GM21619 (cell line): ENCODE measurements around the gene ZNF541.
"Not testable (repeated sequence)": the region's sequence is repeated elsewhere in the genome, so short reads cannot be mapped to it uniquely, and the experiment has no call there.

Source experiments
- ATAC-seq: cut with Tn5 transposase; IDR thresholded peaks from one replicate; pipeline ENCODE4 v1.9.1; 2021; ENCODE audit not compliant: unreplicated experiment

ZNF541 gene

DNA sequence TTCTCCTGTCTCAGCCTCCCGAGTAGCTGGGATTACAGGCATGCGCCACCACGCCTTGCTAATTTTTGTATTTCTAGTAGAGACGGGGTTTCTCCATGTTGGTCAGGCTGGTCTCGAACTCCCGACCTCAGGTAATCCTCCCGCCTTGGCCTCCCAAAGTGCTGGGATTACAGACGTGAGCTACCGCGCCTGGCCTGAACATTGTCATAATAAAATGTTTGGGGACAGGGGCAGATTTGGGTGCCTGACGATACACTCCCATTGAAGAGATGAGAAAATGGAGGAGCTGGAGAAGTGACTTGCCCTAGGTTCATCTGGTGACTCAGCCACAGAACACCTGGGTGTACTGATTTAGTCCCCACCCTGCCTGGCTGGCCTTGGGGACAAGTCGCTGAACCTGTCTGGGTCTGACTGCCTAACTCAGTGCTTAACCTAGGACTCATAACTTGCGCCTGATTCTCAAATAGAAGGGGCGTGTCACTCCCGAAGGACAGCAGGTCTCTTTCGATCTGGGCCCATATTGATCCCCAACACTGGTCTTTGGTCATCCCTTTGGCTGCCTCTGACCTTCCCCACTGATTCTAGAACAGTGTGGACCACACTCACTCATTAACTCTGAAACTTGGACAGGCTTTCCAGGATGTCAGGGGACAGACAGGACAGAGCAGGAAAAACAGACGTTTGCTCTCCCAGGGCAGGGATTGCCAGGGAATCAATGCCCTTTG, 28.4 kb upstream of the ZNF541 start:
- ATAC-seq: no peak

DNA sequence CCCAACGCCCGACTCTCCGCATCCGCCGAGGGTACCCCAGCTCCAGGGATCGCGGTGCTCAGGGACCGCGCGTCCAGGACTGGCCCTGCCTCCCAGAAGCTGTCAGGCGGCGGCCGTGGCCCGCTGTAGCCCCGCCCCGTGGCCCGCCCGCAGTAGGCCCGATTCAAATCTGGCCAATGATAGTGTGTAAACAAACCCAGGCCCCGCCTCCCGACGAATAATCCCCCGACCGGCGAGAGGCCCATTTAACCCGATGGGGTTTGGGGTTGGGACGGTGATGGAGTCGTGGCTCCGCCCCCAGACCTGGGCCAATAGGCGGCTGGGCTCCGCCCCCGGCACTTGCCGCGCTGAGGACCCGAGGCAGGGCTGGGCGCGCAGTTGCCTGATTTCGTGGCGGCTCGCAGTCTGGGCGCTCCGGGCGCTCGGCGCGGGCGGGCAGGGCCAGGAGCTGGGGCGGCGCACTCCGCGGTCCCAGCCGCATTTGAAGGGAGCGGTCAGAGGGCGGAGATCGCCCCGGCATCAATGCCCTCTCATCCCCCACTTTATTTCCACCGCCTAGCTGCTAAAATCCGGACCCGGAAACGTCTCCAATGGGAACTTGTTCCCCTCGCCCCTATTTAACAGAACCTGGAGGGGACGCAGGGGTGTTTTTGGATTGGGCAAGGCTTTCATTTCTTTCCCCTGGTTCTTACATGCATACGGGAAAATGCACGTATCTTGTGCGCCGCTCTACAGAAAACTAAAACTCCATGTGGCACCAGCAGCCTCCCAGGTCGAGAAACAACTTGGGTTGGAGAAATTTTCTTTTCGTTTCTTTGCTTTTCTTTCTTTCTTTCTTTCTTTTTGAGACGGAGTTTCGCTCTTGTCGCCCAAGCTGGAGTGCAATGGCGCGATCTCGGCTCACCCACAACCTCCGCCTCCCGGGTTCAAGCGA, 27.6 kb upstream of the ZNF541 start:
- peak; percentile 91 for ATAC-seq

DNA sequence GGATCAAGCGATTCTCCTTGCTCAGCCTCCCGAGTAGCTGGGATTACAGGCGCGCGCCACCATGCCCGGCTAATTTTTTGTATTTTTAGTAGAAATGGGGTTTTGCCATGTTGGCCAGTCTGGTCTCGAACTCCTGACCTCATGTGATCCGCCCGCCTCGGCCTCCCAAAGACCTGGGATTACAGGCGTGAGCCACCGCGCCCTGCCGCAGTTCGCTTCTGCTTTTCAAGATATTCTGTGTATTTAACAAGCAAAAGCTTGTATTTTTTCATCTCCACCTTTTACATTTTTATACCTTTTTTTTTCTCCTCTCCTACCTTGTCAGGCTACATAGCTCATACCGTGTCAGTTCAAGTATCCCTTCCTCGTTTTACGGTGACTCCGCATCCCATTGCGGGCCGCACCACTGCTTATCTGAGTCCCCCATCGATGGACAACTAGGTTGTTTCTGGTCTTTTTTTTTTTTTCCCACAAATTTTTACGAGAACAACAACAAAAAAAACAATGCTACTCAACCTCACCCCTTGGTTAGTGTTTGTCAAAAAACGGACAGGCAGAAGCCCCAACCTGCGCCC, 26.8 kb upstream of the ZNF541 start:
- ATAC-seq: not testable (repeated sequence)

DNA sequence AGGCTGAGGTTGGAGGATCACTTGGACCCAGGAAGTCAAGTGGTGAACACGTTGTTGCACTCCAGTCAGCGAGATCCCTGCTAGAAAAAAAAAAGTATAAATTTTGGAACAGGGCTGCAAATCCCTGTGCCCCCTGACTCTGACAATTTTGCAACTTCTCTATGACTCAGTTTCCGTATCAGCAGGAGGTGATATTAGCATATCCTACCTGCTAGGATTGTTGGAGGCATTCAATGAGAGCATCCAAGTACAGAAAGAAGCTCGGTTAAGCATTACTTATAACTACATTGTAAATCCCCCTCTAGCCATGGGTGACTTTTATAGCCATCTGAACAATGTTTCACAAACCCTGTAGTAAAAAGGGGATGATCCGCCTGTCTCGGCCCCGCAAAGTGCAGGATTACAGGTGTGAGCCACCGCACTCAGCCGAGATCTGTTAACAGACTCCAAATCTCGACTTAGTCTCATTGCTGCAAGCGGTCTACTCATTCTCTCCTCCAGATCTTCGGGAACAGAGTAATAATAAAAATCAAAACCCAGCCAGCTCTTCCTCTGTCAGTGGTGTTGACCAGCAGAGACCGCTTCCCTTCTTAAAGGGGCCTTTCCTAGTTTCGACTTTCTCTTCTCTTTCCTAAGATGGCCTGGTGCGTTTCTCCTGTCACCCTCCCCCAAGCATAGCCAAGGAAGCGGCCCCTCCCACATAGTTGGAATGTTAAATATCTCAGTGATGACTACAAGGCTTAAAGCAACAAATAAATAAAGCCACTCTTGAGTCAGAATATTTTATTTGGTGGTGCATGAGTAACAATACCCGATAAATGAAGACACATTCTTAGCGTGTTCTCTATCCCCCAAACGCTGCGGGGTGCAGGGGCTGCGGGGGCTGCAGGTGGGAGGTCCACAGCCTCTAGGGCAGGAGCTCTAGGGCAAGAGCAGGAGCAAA, 25.7 kb upstream of the ZNF541 start:
- ATAC-seq: no peak

DNA sequence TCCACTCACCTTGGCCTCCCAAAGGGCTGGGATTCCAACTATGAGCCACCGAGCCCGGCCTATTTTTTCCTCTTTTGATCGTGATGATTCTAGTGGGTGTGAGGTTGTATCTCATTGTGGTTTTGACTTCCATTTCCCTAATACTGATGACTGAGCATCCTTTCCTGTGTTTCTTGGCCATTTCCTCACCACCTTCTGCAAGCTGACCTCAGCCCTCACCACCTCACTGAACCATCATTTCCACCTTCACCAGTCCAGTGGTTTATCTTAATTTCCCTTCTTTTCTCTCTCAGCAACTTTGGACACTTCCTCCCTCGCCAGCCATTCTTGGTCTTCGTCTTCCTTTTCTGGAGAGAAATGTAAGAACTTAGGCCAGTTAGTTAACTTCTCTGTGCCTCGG, 23.0 kb upstream of the ZNF541 start:
- no peak for ATAC-seq

DNA sequence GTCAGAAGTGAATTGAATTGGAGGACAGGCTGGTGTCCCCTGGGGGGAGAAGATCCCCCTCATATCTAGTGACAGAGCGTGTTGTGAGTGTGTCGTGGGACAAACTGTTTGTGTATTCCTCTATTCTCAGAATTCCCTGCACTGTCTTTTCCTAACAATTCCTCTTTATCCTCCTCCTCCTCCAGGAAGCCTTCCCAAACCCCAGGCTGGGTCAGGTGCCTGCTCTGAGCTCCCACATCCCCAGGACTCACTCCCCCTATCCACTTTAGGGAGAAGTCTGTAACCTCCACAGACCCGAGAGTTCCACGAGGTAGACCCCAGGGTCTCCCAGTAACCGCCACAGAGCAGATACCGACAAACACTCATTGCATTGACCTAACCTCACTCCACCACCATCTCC, 20.9 kb upstream of the ZNF541 start:
- ATAC-seq: no peak

DNA sequence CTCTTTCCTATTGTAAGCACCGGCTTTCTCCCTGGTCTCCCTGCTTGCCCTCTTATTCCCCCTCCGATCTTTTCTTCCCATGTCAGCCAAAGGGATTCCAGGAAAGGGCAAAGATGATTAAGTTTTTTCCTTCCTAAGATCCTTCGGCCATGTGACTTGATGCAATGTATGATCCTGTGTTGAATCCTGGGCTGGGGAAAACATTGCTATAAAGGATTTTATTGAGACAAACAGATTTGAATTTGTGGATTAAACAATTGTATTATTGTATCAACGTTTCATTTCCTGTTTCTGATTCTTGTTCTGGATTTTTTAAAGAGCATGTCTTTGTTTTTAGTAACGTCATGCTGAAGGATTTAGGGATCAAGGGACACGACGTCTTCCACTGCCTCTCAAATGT, 16.9 kb upstream of the ZNF541 start:
- no peak for ATAC-seq

DNA sequence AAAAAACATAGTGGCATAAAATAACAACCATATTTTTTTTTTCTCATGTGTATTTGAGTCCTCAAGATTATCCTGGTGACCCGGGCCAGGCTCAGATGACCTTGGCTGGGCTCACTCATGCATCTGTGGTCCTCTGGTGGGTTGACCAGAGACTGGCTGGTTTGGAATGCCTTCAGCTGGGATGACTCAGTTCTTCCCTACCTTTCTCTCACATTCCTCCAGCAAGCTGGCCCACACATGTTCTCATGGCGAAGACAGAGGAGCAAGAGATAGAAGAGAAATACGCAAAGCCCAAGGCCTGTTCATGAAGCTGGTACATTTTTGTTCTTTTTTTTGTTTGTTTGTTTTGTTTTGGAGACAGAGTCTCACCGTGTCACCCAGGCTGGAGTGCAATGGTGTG, 14.3 kb upstream of the ZNF541 start:
- no peak for ATAC-seq

DNA sequence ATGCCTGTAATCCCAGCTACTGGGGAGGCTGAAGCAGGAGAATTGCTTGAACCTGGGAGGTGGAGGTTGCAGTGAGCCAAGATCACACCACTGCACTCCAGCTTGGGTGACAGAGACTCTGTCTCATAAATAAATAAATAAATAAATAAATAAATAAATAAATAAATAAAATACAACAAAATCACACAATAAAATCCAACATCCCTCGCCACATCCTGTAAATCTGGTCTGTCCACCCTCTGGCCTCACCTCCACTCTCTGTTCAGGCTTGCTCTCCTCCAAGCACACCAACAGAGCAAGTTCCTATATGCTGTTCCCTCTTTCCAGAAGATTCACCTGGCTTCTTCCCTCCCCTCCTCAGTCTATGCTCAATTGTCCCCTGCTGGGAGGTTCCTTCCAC, 10.2 kb upstream of the ZNF541 start:
- ATAC-seq: not testable (repeated sequence)

DNA sequence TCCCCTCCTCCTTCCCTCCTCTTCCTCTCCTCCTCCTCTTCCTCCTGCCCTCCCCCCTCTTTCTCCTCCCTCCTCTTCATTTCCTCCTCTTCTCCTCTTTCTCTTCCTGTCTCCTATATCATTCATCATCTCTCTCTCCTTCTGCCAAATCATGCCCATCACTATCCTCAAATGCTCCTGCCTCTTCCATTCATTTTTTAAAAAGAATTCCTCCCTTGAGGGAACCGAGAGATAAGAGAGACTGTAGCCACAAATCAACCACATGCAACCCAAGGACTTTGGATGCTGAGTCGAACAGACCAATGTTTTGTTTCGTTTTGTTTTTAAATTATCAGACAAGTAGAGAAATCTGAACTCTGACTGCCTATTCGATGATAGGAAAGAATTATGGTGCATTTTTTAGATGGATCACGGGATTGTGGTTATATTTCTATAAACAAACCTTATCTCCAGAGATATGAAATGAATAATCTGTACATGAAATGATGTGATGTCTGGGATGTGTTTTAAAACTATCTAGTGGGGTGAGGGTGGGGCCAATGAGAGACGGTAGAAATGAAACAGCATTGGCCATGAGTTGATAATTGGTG, 9.5 kb upstream of the ZNF541 start:
- no peak for ATAC-seq

DNA sequence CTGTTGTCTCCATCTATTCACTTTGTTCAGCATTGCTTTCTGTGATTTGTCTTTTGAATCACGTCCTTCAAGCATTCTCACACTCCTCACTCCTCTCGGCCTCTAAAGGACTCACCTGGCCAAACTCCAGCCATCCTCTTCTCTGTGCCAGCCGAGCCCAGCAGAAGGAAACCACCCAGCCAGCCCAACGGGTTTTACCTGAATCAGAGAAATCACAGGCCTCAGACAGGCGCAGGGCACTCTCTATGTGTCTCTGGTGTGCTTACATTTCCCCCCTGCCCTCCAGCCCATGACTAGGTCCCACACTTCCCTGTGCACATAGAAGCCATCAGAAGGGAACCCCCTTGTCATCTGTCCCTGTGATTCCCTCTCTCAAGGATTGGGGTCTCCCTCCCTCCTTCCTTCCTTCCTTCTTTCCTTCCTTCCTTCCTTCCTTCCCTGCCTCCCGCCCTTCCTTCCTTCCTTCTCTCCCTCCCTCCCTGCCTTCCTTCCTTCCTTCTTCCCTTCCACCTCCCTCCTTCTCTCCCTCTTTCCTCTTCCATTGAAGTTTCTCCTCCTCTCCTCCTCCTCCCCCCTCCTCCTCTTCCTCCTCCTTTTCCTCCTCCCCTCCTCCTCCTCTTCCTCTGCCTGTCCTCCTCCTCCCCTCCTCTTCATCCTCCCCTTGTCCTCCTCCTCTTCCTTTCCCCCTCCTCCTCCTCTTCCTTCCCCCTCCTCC, 8.8 kb upstream of the ZNF541 start:
- no peak for ATAC-seq

DNA sequence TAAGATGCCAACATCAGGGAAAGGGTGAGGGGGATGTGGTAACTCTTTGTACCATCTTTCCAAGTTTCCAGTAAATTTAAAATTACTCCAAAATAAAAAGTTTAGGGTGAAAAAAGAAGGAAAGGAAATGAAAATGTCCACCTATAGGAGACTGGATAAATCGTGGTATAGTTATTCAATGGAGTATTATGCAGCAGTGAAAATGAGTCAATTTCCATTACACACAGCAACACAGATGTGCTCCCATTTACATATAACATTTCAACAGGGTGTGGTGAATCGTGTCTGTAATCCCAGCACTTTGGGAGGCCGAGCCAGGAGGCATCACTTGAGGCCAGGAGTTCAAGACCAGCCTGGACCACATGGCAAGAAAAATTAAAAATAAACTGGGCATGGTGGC, 7.4 kb upstream of the ZNF541 start:
- ATAC-seq: no peak

DNA sequence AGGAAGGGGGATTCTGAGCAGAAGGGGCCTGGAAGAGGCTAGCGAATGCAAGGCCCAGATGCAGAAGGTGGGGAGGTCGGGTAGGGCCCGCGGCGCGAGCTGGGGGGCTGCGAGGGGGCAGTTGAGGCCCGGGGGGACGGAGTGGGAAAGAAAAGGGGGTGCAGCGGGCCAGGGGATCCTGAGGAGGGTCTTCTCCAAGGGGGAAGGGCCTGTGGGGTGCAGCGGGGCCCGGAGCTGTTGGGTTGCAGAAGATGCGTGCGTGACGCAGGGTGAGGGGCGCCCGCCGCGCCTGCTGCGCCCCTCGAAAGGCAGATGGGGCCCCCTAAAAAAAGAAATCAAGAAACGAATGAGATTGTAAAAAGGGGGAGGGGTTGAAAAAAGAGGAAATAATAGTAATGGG, 313 bp downstream of the ZNF541 start:
- ATAC-seq: no peak

DNA sequence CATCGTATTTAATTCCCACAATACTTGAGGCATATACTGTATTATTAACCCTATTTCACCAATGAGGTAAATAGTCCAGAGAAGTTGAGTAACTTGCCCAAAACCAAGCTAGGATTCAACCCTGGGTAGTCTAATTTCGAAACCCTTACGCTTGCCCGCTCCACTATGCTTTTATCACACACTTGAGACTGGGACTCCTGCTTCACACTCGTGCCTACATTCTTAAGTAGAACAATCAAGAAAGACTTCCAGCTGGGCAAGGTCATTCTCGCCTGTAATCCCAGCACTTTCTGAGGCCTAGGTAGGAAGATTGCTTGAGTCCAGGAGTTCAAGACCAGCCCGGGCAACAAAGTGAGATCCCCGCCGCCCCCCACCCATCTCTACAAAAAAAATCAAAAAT, 3.6 kb downstream of the ZNF541 start:
- ATAC-seq: no peak

DNA sequence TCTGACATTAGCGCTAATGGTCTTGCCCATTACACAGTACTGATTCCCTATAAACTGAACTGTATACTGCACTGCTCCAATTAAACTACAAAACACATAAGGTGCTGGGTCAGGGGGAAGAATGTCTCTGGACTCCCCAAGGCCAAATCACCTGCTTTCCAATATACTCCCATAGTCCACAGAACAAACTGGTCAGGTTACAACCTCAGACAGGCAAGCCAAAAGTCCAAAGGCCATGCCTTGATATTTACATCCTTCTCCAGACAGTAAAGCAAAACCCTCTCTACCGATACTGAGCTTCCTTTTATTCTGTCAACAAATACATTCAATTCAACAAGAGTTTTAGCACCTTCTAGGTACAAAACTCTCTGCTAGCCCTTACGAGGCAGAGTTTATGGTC, 8.9 kb downstream of the ZNF541 start:
- no peak for ATAC-seq

DNA sequence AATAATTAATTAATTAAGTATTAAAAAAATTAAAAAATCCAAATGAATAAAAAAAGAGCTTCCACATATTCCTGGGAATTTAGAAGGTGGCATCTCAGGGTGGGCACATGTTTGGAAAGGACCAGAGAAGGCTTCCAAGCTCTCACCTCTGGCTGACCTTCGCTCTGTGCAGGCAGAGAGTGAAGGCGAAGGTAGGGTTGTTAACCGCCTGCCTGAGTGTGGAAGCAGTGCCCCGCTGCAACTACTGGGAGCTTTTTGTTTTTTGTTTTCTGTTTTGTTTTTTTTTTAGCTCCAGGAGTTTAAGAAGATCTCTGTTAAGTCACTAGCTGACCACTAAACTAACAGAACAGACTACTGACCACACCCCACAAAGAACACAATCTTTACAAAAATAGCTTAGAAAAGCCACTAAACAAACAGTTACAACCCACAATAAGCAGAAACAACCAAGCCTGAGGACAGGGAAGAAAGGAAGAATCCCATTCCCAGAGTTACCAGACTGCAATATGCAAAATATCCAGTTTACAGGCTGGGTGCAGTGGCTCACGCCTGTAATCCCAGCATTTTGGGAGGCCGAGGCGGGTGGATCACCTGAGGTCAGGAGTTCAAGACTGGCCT, 11.4 kb downstream of the ZNF541 start:
- no peak for ATAC-seq

DNA sequence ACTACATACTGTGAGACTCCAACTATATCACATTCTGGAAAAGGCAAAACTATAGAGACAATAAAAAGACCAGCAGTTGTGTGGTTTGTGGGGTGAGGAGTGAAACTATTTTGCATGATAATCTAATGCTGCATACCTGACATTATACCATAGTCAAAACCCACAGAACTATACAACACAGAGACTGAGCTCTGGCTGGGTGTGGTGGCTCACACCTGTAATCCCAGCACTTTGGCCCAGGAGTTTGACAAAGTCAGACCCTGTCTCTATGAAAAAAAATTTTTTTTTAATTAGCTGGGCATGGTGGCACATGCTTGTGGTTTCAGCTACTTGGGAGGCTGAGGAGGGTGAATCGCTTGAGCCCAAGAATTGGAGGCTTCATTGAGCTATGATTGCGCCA, 11.9 kb downstream of the ZNF541 start:
- no peak for ATAC-seq

DNA sequence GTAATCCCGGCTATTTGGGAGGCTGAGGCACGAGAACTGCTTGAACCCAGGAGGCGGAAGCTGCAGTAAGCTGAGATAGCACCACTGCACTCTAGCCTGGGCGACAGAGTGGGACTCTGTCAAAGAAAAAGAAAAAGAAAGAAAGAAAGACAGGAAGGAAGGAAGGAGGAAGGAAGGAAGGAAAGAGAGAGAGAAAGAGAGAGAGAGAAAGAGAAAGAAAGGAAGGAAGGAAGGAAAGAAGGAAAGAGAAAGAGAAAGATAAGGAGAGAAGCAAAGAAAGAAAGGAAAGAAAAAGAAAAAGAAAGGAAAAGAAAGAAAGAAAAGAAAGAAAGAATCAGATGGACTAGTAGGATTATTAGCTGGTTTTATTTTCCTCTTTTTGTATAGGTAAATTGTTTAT, 22.8 kb downstream of the ZNF541 start:
- no peak for ATAC-seq

DNA sequence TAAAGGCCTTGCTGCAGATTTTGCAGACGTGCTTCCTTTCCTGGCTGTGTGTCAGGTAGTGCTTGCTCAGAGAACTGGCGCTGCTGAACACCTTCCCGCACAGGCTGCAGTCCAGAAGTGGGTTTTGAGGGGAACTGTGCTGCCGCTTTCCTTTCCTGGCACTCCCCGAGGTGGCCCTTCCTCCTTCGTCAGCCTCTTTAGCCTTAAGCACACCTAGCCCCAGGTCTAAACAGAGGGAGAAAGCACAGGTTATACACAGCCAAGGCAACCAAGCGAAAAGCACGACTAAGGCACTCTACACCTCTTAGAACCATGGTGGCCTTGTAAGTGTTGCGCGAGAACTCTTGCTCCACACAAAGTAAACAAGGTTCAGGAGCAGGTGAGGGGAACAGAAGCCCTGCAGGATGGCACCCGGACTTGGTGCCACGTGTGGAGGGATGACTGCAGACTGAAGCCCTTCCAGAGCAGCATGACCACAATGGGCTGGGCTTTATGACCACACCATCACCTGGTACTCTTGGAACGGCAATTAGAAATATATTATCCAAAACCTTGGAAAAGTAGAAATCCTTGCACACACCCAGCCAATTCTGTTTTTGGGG, 23.6 kb downstream of the ZNF541 start:
- no peak for ATAC-seq
